HG02884 (cell line): Measurements from ENCODE around the gene DDX4.
A peak's percentile ranks its signal among the peaks of the same experiment; 100 is the strongest.
"Not testable (repeated sequence)": the region's sequence is repeated elsewhere in the genome, so short reads cannot be mapped to it uniquely, and the experiment has no call there.

ENCODE experiments used
- ATAC-seq: cut with Tn5 transposase; IDR thresholded peaks from one replicate; pipeline ENCODE4 v1.9.1; 2021; ENCODE audit warnings: mild to moderate bottlenecking, moderate library complexity; ENCODE audit not compliant: unreplicated experiment

The DDX4 gene

DNA sequence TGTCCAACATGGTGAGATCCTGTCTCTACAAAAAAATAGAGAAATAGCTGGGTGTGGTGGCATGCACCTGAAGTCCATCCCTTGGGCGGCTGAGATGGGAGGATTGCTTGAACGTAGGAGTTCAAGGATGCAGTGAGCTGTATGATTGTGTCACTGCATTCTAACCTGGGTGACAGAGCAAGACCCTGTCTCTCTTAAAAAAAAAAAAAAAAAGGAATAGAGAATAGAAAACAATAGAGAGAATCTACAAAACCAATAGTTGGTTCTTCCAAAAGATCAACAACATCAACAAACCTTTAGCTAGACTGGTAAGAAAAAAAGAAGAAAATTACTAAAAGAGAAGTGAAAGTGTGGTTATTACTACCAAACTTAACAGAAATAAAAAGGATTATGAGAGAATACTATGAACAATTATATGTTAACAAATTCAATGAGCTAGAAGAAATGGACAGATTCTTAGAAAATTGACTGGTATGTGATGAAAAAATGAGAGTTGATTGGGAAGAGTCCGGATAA, 17.6 kb upstream of the DDX4 start:
- no peak for ATAC-seq

DNA sequence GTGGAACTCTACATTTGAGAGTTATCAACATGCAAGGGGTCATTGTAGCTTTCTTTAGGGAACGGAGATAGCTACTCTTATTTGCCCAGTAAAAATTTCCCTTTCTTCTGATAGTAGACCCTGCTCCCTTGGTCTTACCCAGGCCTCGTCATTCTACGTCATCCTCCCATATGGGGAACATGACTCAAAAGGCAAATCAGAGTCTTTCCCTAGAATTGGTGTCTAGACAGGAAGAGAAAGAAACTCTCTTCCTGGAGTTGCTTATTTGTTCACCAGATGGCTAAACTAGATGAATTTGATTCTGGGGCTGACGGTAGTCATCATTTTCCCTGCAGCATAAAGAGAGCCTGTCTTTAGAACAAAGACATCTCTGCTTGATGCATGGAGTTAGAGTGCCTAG, 13.6 kb upstream of the DDX4 start:
- no peak for ATAC-seq

DNA sequence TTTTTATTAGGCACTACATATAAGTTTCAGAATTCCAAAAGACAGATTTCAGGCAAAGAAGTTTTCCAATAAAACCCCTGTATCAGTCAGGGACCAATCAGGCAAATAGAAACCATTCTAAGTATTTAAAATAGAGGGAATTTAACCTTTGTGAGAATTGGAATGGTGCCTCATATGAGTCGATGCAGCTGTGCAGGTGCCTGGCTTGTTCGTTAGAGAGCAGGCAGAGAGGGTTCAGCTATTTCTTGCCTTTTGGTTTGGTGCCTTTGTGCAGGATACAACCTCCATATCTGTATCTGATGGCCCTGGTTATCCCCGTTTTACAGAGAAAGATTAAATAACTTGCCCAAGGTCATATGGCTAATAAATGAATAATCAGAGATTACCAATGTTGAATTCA, 6.0 kb upstream of the DDX4 start:
- no peak for ATAC-seq

DNA sequence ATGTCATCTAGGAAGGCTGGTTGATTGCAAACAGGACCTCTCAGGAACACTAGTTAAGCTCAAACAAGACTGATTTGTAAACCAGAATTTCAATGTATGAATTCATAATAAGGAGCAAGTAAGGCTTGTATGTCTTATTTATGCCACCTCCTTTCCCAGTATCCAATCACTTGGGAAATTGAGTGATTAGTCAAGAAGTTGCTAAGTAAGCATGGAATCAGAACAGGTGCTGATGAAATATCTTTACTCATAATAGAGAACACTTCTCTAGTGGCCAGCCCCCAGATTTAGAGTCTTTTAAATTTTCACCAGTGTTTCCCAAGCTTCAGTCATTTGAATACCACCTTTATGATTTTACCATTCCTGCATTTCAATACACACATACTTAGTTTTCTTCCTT, 5.3 kb upstream of the DDX4 start:
- ATAC-seq, result no peak

DNA sequence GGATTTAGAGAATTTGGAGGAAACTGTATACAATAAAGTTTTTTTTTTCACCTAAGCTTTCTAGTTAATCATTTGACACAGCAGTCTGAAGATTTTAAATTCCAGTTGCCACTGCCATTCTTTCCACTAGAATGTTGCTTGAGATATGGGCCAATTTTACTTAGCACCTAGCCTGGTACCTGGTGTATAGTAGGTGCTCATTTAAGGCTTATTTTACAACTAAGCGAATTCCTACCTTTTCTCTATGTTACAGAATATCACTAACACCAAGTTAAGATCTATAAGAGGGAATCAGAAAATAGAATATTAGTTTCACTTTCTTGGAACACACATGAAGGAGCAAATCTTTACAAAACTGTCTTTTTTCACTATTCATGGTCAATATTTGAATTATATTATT, 3.2 kb upstream of the DDX4 start:
- ATAC-seq, result no peak

DNA sequence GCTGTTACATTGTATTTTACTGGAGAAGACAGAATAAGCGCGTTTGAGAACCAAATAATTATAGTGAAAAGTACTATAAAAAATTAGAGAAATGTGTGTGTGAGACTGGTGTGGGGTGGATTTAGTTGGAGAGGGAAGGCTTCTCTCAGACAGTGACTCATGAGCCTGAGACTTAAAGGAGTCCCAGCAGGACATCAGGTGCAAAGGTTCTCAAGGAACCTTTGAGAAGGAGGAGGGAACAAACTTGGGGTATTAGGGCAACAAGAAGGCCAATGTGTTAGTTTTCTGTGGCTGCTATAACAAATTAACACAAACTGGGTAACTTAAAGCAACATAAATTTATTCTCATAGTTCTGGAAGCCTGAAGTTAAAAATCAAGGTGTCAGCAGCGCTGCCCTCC, 4.9 kb downstream of the DDX4 start:
- no peak for ATAC-seq

DNA sequence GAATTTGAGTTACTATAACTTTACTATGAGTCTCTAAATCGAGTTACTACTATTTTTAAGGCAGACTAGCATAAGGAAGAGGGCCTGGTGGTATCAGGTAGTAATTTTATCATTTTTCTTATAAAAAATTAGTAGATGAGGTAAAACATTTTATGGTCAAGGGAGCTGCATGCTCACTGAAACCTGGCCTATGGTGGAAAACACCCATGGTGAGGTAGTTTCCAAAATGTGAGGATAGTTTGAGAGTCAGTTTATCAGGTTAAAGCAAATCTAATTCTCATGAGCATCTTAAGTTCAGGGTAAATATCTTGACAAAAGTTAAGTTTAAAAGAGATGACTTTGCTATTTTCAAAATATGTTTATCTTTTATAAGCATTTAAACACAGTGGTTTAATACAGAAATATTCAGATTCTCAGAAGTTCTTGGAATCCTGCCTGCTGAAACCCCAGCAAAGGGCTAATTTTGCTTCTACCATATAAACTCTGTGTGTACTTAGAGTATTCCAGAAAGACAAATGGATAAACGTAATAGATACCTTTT, 10.0 kb downstream of the DDX4 start:
- ATAC-seq, result no peak

DNA sequence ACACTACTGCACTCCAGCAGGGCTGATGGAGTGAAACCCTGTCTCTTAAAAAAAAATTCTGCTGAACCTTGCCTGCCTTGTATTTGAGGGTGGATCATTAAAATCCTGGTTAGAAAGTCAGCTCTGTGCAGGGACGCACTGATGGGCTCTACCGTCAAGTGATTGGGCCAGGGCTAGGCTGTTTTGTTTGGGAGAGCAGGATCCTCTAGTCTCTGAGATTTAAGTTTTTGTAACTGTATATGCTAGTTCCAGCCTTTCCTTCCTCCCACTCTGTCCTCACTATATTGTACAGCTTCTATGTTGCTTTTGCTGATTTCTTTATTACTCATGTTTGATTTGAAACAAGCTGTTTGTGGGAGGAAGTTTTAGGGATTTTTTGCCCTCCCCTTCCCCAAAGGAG, 11.5 kb downstream of the DDX4 start:
- ATAC-seq, result no peak

DNA sequence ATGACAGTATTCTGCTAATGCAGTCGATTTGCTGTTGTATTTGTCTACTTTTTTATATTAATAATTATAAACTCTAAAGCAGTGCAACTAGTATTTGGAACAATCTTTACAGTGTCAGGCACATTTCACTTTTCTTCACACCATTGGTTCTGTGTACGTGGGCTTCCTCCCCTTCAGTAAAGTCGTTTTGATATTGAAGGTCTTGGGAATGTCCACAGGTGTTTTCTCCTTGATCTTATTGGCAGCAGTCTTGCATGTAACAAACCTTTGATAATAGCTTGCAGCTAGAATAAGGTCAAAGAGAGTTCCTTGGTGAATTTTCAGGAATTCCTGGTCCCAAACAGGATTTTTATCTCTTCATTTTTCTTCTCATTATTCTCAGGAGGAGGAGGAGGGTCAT, 12.2 kb downstream of the DDX4 start:
- ATAC-seq, result no peak

DNA sequence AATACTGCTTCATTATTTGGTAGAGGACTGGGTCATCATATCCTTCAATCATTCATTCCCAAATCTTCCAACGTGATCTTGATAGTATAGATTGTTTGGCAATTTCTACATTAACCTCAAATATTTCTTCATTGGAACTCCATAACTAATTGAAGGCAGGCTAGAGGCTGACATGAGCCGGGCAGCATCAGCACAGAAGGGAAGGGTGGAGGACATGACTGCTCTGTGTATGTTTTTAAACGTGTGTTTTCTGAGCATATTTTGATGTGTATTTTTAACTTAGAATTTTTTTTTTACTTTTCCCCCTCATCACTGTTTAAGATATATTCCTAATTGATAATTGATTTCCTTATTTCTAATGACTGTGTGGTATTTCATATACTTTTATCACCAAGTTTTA, 12.6 kb downstream of the DDX4 start:
- ATAC-seq, result no peak

DNA sequence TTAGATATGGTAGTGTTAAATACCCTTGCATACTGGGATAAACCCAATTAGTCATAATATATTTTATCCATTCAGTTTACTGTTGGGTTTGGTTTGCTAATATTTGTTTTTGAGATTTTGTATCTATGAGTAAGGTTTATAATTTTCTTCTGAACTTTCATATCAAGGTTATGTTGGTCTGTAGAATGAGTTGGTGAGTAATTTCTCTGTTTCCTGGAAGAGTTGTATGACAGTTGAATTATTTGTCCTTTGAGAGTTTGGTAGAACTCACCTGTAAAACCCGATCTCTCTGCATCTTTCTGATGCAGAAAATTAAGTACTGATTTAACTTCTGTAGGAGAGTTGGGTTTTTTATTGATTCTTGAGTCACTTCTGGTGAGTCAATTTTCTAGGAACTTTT, 20.4 kb downstream of the DDX4 start:
- no peak for ATAC-seq

DNA sequence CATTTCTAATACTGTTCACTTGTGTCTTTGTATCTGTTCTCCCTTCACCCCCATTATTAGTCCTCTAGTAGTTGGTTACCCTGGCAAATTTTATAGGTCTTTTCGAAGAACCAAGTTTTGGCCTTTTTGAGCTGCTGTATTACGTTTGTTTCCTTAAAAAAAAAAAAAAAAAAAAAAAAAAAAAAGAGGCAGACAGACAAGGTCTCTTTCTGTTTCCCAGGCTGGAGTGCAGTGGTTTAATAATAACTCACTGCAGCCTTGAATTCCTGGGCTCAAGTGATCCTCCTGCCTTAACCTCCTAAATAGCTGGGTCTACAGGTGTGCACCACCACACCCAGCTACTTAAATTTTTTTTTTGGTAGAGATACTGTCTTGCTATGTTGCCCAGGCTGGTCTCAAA, 20.9 kb downstream of the DDX4 start:
- no peak for ATAC-seq

DNA sequence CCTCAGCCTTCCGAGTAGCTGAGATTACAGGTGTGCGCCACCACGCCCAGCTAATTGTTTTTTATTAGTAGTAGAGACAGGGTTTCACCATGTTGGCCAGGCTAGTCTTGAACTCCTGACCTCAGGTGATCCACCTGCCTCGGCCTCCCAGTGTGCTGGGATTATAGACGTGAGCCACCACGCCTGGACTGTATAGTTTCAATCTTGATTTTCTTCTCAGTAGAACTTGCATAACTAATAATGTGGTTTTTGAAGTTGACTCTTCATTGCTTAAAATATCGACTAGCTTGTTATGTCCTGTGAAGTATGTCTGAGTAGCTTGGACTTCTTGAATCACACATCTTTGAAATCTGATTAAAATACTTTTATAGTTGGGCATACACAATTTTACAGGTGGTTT, 23.9 kb downstream of the DDX4 start:
- not testable (repeated sequence) for ATAC-seq

DNA sequence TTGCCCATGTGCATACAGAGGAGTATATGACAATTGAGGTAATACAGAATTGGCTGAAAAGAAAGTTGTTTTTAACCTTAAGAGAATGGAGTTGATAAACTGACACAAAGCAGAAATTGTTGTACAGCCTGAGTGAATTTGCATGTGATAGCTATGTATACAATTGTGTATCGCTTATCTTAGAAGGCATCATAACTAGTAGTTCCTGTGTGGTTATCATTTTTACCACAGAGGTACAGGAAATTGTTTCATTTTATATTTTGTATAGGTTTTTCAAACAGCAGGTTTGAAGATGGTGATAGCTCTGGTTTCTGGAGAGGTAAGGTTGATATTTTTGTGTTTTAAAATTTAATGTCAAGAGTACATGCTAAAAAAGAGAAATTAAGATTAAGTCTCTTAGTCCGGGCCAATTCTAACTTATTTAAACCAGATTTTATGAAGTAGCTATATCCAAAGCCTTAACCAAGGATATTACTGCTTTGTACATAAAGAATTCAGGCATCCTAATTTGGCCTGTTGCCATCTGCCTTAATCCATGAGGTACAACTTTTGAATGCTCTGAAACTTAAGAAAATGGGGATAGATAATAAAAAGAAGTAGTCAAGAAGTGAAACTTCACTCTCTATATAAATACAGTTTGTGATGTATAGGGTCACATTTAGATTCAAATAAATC, 26.0 kb downstream of the DDX4 start:
- ATAC-seq, result peak; percentile 62

DNA sequence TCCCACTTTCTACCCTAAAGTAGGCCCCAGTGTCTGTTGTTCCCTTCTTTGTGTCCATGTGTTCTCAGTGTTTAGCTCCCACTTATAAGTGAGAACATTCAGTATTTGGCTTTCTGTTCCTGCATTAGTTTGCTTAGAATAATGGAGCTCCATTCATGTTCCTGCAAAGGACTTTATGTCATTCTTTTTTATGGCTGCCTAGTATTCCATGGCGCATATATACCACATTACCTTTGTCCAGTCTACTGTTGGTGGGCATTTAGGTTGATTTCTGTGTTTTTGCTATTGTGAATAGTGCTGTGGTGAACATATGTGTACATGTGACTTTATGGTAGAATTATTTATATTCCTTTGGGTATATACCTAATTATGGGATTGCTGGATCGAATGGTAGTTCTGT, 30.4 kb downstream of the DDX4 start:
- ATAC-seq, result no peak

DNA sequence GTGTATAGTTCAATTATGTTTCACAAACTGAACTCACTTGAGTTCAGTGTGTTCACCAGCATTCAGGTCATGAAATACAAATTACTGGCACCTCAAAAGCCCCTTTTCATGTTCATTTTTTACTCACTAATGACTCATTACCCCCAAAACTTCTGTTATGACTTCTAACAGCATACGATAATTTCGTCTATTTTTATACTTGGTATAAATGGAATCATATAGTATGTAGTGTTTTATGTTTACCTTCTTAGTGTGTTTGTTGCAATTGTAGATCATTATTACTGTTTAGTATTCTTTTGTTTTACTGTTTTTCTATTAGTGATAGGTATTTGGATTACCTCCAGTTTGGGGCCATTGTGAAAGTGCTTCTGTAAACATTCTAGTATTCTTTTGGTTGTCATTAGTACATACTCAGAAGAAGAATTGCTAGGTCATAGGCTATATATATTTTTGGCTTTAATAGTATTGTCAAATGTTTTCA, 33.4 kb downstream of the DDX4 start:
- ATAC-seq, result peak; percentile 89

DNA sequence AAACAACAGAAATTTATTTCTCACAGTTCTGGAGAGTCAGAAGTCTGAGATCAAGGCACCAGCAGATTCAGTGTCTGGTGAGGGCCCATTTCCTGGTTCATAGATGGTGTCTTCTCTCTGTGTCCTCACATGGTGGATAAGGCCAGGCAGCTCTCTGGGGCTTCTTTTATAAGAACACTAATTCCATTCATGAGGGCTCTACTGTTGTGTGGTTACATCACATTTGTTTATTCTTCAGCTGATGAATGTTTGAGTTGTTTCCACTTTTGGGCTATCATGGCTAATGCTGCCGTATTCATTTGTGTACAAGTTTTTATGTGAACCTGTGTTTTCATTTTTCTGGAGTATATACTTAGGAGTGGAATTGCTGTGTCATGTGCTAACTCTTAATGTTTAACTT, 35.2 kb downstream of the DDX4 start:
- no peak for ATAC-seq

DNA sequence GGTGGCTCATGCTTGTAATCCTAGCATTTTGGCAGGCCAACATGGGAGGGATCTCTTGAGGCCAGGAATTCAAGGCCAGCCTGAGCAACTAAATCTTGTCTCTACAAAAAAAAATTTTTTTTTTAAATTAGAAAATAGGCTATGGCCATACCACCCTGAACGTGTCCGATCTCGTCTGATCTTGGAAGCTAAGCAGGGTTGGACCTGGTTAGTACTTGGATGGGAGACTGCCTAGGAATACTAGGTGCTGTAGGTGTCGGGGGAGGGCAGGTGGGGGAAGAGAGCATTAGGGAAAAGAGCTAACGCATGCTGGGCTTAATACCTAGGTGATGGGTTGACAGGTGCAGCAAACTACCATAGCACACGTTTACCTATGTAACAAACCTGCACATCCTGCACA, 39.5 kb downstream of the DDX4 start:
- ATAC-seq, result no peak

DNA sequence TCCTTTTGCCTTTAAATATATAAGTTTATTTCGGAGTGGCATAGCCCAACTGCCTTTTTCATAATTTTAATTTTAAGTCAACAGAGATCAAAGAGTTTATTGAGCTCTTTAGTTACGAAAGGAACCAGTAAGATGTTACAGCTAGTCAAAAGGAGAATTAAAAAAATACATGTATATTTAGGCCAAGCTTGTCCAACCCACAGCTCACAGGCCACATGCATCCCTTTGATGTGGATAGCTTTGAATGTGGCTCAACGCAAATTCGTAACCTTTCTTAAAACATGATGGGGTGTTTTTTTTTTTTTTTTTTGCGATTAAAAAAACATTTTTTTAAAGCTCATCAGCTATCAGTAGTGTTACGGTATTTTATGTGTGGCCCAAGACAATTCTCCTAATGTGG, 63.1 kb downstream of the DDX4 start:
- no peak for ATAC-seq

DNA sequence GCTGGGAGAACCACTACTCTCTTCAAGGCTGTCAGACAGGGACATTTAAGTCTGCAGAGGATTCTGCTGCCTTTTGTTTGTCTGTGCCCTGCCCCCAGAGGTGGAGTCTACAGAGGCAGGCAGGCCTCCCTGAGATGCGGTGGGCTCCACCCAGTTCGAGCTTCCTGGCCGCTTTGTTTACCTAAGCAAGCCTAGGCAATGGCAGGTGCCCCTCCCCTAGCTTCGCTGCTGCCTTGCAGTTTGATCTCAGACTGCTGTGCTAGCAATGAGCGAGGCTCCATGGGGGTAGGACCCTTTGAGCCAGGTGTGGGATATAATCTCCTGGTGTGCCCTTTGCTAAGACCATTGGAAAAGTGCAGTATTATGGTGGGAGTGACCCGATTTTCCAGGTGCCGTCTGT, 71.0 kb downstream of the DDX4 start:
- not testable (repeated sequence) for ATAC-seq

DNA sequence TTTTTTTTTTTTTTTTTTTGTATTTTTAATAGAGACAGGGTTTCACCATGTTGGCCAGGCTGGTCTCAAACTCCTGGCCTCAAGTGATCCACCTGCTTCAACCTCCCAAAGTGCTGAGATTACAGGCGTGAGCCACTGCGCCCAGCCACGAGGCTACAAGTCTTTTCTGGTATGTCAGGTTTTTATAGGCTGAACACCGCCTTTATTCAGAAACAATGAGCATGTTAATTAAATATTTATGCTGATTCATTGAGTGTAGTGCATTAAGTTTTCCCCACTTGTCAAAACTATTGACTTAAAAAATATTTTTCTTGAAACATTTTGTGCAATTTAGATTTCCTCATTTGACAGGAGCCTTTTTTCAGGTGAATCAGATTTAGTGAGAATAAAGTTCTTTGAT, 78.1 kb downstream of the DDX4 start:
- ATAC-seq, result not testable (repeated sequence)

DNA sequence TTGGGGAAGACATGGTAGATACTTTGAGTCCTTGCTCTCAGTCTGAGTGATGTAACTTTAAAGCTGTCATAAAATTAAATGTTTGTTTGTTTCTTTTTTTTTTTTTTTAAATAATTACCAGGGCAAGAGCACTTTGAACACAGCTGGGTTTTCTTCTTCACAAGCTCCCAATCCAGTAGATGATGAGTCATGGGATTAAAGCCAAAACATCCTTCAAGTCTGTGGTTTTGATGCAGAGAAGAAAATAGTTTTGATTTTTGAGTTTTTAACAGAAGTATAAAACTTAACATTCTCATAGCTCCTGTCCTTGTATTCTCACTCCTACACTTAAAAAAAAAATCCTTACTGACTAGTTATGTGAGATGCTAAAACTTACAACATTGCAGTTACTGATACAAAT, 78.5 kb downstream of the DDX4 start:
- ATAC-seq, result no peak

DNA sequence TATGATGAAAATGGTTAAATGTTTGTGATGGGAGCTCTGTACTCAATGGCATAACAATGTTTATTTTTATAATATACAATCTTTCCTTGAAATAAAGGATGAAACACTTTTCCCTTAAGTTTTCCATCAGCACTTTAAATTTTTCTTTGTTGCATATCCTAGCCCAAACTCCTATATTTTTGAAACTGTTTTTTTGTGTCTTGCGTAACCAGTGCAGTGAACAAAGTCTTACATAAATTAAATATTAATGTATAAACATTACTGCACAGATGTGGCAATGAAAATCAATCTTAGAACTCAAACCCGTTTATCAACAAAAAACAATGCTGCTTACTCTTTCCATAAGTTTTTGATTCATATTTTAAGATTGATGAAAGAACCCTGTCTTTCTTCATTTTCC, 79.2 kb downstream of the DDX4 start:
- no peak for ATAC-seq
